NT2/D1 (cell line): ENCODE data around the gene TNFAIP8.

ENCODE experiments used
- DNase-seq: peaks from one replicate; pipeline ENCODE4 v3.0.0-alpha.2; 2011; ENCODE audit warnings: low read depth, low spot score
- H3K27me3 ChIP-seq: 2 replicates; pipeline ENCODE4 v1.6.0; 2011; ENCODE audit warnings: mild to moderate bottlenecking; ENCODE audit not compliant: insufficient read length, insufficient read depth
- H3K36me3 ChIP-seq: 2 replicates; pipeline ENCODE4 v1.6.1; 2011; ENCODE audit warnings: mild to moderate bottlenecking, low read length, mixed read lengths; ENCODE audit not compliant: insufficient read depth, insufficient read length
- H3K4me1 ChIP-seq: 2 replicates; pipeline ENCODE4 v1.5.1; 2011; ENCODE audit not compliant: insufficient read depth, insufficient read length
- H3K4me3 ChIP-seq: 2 replicates; pipeline ENCODE4 v1.5.1; 2011; ENCODE audit warnings: low read depth; ENCODE audit not compliant: insufficient read length
- H3K9ac ChIP-seq: 2 replicates; pipeline ENCODE4 v1.6.0; 2011; ENCODE audit warnings: low read depth; ENCODE audit not compliant: insufficient read length
- H3K9me3 ChIP-seq: 2 replicates; pipeline ENCODE4 v1.5.1; 2011; ENCODE audit warnings: mild to moderate bottlenecking, low read length; ENCODE audit not compliant: insufficient read depth
- SUZ12 ChIP-seq: IDR thresholded peaks from 2 replicates; pipeline ENCODE4 v1.6.1; 2011; ENCODE audit not compliant: insufficient read length, insufficient read depth; ENCODE audit errors: extremely low read depth
- YY1 ChIP-seq: IDR thresholded peaks from 2 replicates; pipeline ENCODE4 v1.6.1; 2011; ENCODE audit not compliant: insufficient read length, insufficient read depth
- ZNF274 ChIP-seq: IDR thresholded peaks from 2 replicates; pipeline ENCODE4 v1.6.1; 2011; ENCODE audit warnings: mild to moderate bottlenecking, low read depth, low read length

TNFAIP8 gene

GRCh38 chr5:119357808-119358529 is 2.1 kb downstream of the TNFAIP8 start:
- TF ChIP-seq ZNF274 (no peak), SUZ12 (no peak), YY1 (no peak)

DNA sequence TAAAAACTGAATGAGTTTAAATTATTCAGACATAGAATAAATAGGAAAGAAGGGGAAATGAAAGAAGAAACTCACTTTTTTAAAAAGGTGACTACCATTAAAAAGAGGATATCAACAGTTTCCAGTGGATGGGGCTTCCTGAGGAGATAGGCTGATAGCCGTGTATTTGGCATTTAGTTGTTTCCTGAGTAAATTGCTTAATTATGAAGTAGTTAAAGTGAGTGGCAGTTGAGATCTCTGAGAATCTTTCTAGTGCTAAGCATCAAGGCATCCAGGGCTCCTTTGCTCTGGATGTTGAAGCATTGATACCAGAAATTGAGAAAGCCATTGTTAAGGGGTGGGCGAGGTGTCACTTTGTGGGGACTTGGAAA is 2.7 kb downstream of the TNFAIP8 start:
- Histone ChIP-seq H3K4me3 (no peak overlapping the region), H3K36me3 (peaks cover 3% of the 10 kb centered on the region), H3K4me1 (peaks cover 2% of the 10 kb centered on the region), H3K27me3 (no peaks in the 10 kb centered on the region), H3K9ac (no peak overlapping the region), H3K9me3 (0 out of 2 replicates have a peak, but pooled peaks cover under 1% of the 10 kb centered on the region)
- DNase-seq = no peak
- TF ChIP-seq YY1 (no peak), SUZ12 (no peak), ZNF274 (no peak)

More at GRCh38 chr5:119357808-119358529, 2.1 kb downstream of the TNFAIP8 start:
- no peak for DNase-seq
- Histone ChIP-seq H3K9ac (no peak overlapping the region), H3K9me3 (no peaks in the 10 kb centered on the region), H3K4me1 (peaks cover 2% of the 10 kb centered on the region), H3K27me3 (no peaks in the 10 kb centered on the region), H3K4me3 (no peak overlapping the region), H3K36me3 (peaks cover 3% of the 10 kb centered on the region)

DNA sequence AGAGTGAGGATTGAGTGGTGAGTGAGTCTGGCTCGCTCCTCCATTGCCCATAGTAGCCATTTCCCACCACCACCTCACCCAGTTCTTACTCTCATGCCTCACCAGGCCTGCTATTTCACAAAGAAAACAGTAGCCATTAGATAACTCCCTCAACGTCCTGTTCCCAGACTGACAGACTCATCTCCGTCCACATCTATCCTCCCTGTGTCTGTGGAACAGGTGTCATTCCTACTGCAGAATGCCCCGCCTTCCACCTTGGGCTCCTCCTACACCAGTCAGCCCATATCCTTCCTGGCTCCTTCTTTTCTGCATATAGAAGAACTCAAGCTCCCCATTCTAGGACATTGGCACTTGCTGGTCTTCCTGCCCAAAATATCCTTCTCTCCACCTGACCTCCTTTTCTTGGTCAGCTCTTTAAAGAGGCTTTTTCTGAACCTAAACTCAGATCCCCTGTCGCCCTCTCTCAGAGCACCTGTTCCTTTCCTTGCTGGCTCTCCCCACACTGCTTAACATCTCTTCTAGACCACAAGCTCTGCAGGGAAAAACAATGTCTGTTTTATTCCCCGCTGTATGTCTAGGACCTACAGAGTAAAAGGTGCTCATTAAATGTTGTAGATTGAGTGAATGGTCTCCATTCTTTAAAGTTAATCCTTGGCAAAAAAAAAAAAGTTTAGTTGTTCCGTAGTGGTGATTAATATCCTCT is 3.2 kb downstream of the TNFAIP8 start:
- Histone ChIP-seq H3K9ac (no peak overlapping the region), H3K4me3 (no peak overlapping the region), H3K36me3 (peaks cover 8% of the 10 kb centered on the region), H3K9me3 (0 out of 2 replicates have a peak, but pooled peaks cover 5% of the 10 kb centered on the region), H3K4me1 (peaks cover 2% of the 10 kb centered on the region), H3K27me3 (no peaks in the 10 kb centered on the region)
- DNase-seq = no peak
- TF ChIP-seq YY1 (no peak), SUZ12 (no peak), ZNF274 (no peak)

DNA sequence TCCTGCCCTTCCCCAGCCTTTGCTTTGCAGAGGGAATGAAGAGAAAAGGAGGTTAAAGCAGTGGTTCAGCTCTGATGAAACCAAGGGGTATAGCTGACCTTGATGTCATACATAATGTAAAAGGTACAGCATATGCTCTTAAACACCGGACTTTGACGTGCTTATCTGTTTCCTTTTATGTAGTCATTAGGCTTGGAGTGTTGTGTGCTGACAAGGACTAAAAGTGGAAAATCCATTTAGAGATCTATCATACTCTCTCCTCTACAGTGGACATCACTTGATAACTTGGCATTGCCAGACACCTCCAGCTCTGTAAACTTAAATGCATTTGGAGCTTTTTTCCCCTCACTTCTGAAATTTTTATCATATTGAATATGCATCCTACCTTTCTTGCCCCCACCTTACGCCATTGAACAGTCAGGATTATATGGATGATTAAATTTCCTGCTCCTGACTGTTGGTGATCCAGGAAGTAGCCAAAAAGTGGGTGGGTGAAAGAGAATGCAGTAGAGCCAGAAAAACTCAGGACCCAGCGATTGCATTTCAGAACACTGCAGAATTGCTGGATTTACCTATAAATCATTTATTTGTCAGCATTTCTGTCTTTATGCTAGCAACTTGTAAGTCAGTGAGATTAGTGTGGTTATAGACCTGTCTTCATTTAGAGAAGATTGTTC is 4.1 kb downstream of the TNFAIP8 start:
- peaks cover 2% of the 10 kb centered on the region for H3K4me1 ChIP-seq
- no peak overlapping the region for H3K9ac ChIP-seq
- H3K27me3 ChIP-seq = no peaks in the 10 kb centered on the region

DNA sequence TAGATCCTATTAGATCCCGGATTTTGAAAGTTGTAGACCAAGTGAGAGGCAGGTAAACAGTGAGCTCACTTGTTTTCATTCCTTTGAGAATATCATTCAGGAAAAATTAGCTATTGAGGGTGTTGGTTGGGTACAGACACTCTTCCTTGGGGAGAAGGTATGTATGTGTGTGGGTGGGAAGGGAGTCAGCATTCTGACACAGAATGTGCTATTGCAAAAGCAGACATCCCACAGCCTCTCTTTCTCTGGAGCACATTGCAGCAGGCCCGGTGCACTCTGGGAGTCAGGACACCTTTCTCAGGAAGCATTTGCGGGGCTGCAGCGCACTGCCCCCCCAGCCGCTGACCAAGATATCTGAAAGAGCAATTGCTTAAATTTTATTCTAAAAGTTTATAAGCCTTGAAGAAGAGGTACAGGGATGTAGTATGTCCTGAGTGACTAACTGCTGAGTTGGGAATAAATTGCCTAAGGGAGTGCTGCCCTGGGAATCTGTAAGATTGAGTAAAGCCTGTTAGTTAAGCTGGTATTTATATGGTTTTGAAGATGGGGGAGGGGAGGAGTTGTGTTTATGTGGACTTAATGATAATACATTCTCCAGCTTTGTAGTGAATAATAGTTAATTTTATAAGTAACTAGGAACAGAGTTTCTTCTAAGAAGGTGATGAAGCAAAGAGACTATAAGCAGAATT is 5.2 kb downstream of the TNFAIP8 start:
- H3K9me3 ChIP-seq = 0 out of 2 replicates have a peak, but pooled peaks cover 5% of the 10 kb centered on the region

More for the DNA sequence above, 4.1 kb downstream of the TNFAIP8 start:
- peaks cover 11% of the 10 kb centered on the region for H3K36me3 ChIP-seq
- no peak for DNase-seq
- 0 out of 2 replicates have a peak, but pooled peaks cover 5% of the 10 kb centered on the region for H3K9me3 ChIP-seq
- no peak overlapping the region for H3K4me3 ChIP-seq
- TF ChIP-seq YY1 = no peak
- no peak for TF ChIP-seq ZNF274
- no peak for TF ChIP-seq SUZ12

DNA sequence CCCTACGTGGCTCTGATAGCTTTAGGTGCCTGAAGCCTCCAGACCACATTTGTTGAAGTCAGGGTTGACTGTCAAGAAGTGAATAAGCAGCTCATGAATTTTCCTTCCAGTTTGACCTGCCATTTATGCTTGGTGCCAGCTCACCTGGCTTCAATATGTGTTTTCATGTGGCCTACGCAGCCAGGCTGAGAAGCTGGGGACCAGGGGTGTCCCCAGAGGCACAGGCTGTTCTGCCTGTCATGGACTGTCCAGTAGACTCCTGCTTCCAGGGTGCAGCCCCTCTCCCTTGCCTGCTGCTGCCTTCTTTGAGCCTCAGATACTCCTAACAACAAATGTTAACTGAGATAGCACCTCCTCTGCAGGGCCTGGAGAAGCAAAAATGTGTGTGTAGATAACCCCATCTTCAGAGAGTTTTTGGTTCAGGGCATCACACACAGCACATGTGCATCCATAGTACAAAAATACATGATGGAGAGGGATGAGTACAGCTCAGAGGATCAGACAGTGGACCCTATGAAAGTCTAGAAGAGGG is 5.8 kb downstream of the TNFAIP8 start:
- H3K9me3 ChIP-seq = 0 out of 2 replicates have a peak, but pooled peaks cover 5% of the 10 kb centered on the region
- H3K4me3 ChIP-seq = no peak overlapping the region
- DNase-seq = no peak
- TF ChIP-seq YY1 (no peak), SUZ12 (no peak), ZNF274 (no peak)
- H3K4me1 ChIP-seq = peaks cover 2% of the 10 kb centered on the region
- peaks cover 11% of the 10 kb centered on the region for H3K36me3 ChIP-seq
- H3K27me3 ChIP-seq = no peaks in the 10 kb centered on the region
- H3K9ac ChIP-seq = no peak overlapping the region

More for the DNA sequence above, 5.2 kb downstream of the TNFAIP8 start:
- Histone ChIP-seq H3K4me1 (peaks cover 2% of the 10 kb centered on the region), H3K36me3 (peaks cover 11% of the 10 kb centered on the region), H3K9ac (no peak overlapping the region), H3K27me3 (no peaks in the 10 kb centered on the region), H3K4me3 (no peak overlapping the region)
- no peak for TF ChIP-seq SUZ12
- TF ChIP-seq ZNF274 = no peak
- TF ChIP-seq YY1 = no peak
- no peak for DNase-seq
